Astrocyte (in vitro differentiated cells and primary cell): ENCODE data around the gene GALK2. TPM values are rescaled to one million over a fixed set of nuclear protein-coding genes. Genes with fewer than 3 reads are reported as not detected.
"Not testable (repeated sequence)": the region's sequence is repeated elsewhere in the genome, so short reads cannot be mapped to it uniquely, and the experiment has no call there.

Source experiments
- DNase-seq: peaks from one replicate; pipeline ENCODE4 v3.0.0-alpha.2; 2010; ENCODE audit warnings: low read depth
- FAIRE-seq: peaks from 2 replicates; lab custom pipeline; 2011; peaks lifted over from hg19 to GRCh38; lab: Jason Lieb, UNC
- H2AFZ ChIP-seq: 2 replicates; pipeline ENCODE4 v1.6.0; 2012; ENCODE audit warnings: low read depth, low read length, inconsistent platforms
- H3K27ac ChIP-seq: 2 replicates; pipeline ENCODE4 v1.5.1; 2011; ENCODE audit warnings: low read depth, low read length, inconsistent platforms
- H3K27me3 ChIP-seq: 2 replicates; pipeline ENCODE4 v1.6.0; 2011; ENCODE audit warnings: low read length, inconsistent platforms; ENCODE audit not compliant: insufficient read depth
- H3K36me3 ChIP-seq: 2 replicates; pipeline ENCODE4 v1.5.1; 2011; ENCODE audit warnings: low read length, inconsistent platforms; ENCODE audit not compliant: insufficient read depth
- H3K4me1 ChIP-seq: 2 replicates; pipeline ENCODE4 v1.5.1; 2011; ENCODE audit warnings: low read length, inconsistent platforms; ENCODE audit not compliant: insufficient read depth
- H3K4me2 ChIP-seq: 2 replicates; pipeline ENCODE4 v1.6.0; 2012; ENCODE audit warnings: low read length, inconsistent platforms
- H3K4me3 ChIP-seq: 2 replicates; pipeline ENCODE4 v1.5.1; 2011; ENCODE audit warnings: low read depth, mild to moderate bottlenecking, low read length, inconsistent platforms; ENCODE audit not compliant: insufficient read depth
- H3K79me2 ChIP-seq: 2 replicates; pipeline ENCODE4 v1.6.0; 2012; ENCODE audit warnings: mild to moderate bottlenecking, low read length, inconsistent platforms; ENCODE audit not compliant: insufficient read depth
- H3K9ac ChIP-seq: 2 replicates; pipeline ENCODE4 v1.6.0; 2012; ENCODE audit warnings: mild to moderate bottlenecking, low read length, inconsistent platforms
- H3K9me3 ChIP-seq: 2 replicates; pipeline ENCODE4 v1.5.1; 2012; ENCODE audit warnings: low read depth, mild to moderate bottlenecking, low read length, inconsistent platforms; ENCODE audit not compliant: insufficient read depth
- H4K20me1 ChIP-seq: 2 replicates; pipeline ENCODE4 v1.6.0; 2012; ENCODE audit warnings: low read length, inconsistent platforms; ENCODE audit not compliant: insufficient read depth
- H3K27ac Mint-ChIP-seq: one replicate; pipeline ENCODE4 v1.8.0; 2021; ENCODE audit warnings: mild to moderate bottlenecking, mixed read lengths; ENCODE audit not compliant: unreplicated experiment
- H3K27me3 Mint-ChIP-seq: one replicate; pipeline ENCODE4 v1.8.0; 2021; ENCODE audit warnings: low read depth, mixed read lengths; ENCODE audit not compliant: unreplicated experiment
- H3K36me3 Mint-ChIP-seq: one replicate; pipeline ENCODE4 v1.8.0; 2021; ENCODE audit warnings: low read depth, mixed read lengths; ENCODE audit not compliant: unreplicated experiment
- H3K4me1 Mint-ChIP-seq: one replicate; pipeline ENCODE4 v1.8.0; 2021; ENCODE audit warnings: low read depth, mixed read lengths; ENCODE audit not compliant: unreplicated experiment
- H3K4me3 Mint-ChIP-seq: one replicate; pipeline ENCODE4 v1.8.0; 2021; ENCODE audit warnings: mild to moderate bottlenecking, moderate library complexity, mixed read lengths; ENCODE audit not compliant: unreplicated experiment
- H3K9me3 Mint-ChIP-seq: one replicate; pipeline ENCODE4 v1.8.0; 2021; ENCODE audit warnings: mild to moderate bottlenecking, mixed read lengths; ENCODE audit not compliant: unreplicated experiment
- EZH2 ChIP-seq: IDR thresholded peaks from 2 replicates; pipeline ENCODE4 v1.6.1; 2012; ENCODE audit warnings: mild to moderate bottlenecking, low read length, inconsistent platforms; ENCODE audit not compliant: insufficient read depth
- total RNA-seq: library from RNA; stranded (reverse); gene quantifications from 2 replicates; pipeline ENCODE4 v1.2.1, GENCODE V29; 2021
- TF ChIP-seq, protein P1 (sequence below): IDR thresholded peaks from 2 replicates; pipeline ENCODE4 v1.5.1; 2011; ENCODE audit warnings: low read depth, mild to moderate bottlenecking, inconsistent platforms, low read length, moderate library complexity; ENCODE audit not compliant: insufficient read depth

The GALK2 gene
- total RNA-seq, 1 donor from 2014 or later = 21.4 TPM

DNA sequence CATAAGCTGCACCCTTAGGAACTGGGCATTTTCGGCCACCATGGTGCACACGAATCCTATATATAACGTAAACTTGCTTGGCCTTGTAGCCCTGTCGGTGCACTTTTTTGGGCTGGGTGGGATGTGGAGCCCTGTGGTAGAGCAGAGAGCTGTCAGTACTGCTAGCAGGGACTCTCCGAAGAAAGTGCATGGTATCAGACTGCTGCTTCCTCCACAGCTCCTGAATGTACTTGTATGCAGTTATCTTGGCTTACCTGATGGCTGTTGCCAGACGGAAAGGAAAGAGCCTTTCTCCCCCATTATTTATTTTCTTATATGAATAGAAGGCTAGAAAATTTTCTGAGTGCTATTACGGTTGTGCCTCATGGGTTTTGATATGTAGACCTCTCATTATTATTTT is 8.4 kb downstream of the GALK2 start:
- H3K36me3 ChIP-seq = no peaks in the 10 kb centered on the region
- H3K79me2 ChIP-seq = peaks cover 31% of the 10 kb centered on the region
- H3K4me1 ChIP-seq = no peaks in the 10 kb centered on the region
- no peak for TF ChIP-seq EZH2
- TF ChIP-seq, protein P1, sequence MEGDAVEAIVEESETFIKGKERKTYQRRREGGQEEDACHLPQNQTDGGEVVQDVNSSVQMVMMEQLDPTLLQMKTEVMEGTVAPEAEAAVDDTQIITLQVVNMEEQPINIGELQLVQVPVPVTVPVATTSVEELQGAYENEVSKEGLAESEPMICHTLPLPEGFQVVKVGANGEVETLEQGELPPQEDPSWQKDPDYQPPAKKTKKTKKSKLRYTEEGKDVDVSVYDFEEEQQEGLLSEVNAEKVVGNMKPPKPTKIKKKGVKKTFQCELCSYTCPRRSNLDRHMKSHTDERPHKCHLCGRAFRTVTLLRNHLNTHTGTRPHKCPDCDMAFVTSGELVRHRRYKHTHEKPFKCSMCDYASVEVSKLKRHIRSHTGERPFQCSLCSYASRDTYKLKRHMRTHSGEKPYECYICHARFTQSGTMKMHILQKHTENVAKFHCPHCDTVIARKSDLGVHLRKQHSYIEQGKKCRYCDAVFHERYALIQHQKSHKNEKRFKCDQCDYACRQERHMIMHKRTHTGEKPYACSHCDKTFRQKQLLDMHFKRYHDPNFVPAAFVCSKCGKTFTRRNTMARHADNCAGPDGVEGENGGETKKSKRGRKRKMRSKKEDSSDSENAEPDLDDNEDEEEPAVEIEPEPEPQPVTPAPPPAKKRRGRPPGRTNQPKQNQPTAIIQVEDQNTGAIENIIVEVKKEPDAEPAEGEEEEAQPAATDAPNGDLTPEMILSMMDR = no peak
- no peaks in the 10 kb centered on the region for H3K27me3 ChIP-seq
- peaks cover 17% of the 10 kb centered on the region for H4K20me1 ChIP-seq
- no peak for FAIRE-seq
- H3K27ac ChIP-seq = no peak overlapping the region
- Mint-ChIP-seq H3K36me3 (peaks cover 3% of the 10 kb centered on the region), H3K4me3 (no peak overlapping the region), H3K4me1 (peaks cover 2% of the 10 kb centered on the region), H3K27ac (no peak overlapping the region), H3K9me3 (peaks cover 3% of the 10 kb centered on the region), H3K27me3 (no peaks in the 10 kb centered on the region)
- H3K9me3 ChIP-seq = no peaks in the 10 kb centered on the region
- no peak overlapping the region for H3K4me2 ChIP-seq
- H3K4me3 ChIP-seq = no peak overlapping the region
- no peak for DNase-seq
- no peak overlapping the region for H3K9ac ChIP-seq
- H2AFZ ChIP-seq = no peak overlapping the region

DNA sequence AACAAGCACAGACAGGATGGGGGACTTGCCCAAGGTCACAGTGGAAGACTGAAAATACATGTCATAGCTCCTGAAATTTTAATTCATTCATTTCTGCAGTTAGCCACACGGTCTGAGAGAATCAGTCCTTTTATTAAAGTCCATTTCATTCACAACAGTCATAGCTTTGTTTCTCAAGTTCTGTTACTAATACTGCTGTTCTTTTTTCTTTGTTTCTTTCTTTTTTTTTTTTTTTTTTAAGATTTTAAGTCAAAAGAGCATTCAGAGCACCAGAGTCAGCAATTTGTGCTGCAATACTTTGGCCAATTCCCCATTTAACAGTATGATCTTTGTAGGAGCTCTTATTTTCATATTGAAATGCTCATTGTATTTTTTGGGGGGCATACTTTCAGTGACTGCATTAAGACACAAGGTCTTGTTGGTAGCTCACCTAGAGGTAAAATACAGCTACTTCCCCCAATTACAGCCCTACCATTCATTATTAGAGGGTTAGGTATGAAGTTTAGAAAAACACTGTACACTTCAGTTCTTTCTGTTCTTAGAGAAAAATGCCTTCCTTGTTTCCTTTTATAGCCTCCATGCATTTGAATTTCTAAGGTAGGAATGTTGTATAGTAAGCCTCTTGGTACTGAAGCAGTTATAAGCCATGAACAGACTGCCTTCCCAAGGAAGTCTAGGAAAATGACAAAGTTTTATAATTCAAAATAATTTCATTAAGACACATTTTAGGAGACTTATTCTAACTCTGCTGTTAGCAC is 9.6 kb downstream of the GALK2 start:
- Mint-ChIP-seq H3K4me1 (peaks cover 2% of the 10 kb centered on the region), H3K9me3 (peaks cover 3% of the 10 kb centered on the region), H3K4me3 (no peak overlapping the region), H3K27ac (no peak overlapping the region), H3K27me3 (no peaks in the 10 kb centered on the region), H3K36me3 (peaks cover 3% of the 10 kb centered on the region)
- peaks cover 17% of the 10 kb centered on the region for H4K20me1 ChIP-seq
- peaks cover 34% of the 10 kb centered on the region for H3K79me2 ChIP-seq
- no peak for TF ChIP-seq EZH2
- TF ChIP-seq, protein P1 = no peak
- H3K9me3 ChIP-seq = no peaks in the 10 kb centered on the region
- H3K4me1 ChIP-seq = no peaks in the 10 kb centered on the region
- H3K27ac ChIP-seq = no peak overlapping the region
- no peak overlapping the region for H3K9ac ChIP-seq
- FAIRE-seq (no peak), DNase-seq (no peak)
- no peak overlapping the region for H3K4me3 ChIP-seq
- H3K27me3 ChIP-seq = no peaks in the 10 kb centered on the region
- H3K4me2 ChIP-seq = no peak overlapping the region
- H2AFZ ChIP-seq = no peak overlapping the region
- H3K36me3 ChIP-seq = no peaks in the 10 kb centered on the region

DNA sequence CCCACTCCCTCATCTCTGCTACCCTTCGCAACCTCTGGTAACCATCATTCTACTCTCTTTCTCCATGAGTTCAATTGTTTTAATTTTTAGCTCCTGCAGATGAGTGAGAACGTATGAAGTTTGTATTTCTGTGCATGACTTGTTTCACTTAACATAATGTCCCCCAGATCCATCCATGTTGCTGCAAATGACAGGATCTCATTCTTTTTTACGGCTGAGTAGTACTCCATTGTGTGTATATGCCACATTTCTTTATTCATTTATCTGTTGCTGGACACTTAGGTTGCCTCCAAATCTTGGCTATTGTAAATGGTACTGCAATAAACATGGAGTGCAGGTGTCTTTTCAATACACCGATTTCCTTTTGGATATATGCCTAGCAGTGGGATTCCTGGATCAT is 12.1 kb downstream of the GALK2 start:
- DNase-seq (no peak), FAIRE-seq (no peak)
- Histone ChIP-seq H3K4me1 (no peaks in the 10 kb centered on the region), H3K27ac (no peak overlapping the region), H3K9ac (no peak overlapping the region), H3K27me3 (no peaks in the 10 kb centered on the region), H3K79me2 (peaks cover 35% of the 10 kb centered on the region), H3K4me2 (no peak overlapping the region), H3K9me3 (no peaks in the 10 kb centered on the region), H4K20me1 (peaks cover 33% of the 10 kb centered on the region), H2AFZ (no peak overlapping the region), H3K36me3 (no peaks in the 10 kb centered on the region), H3K4me3 (no peak overlapping the region)
- Mint-ChIP-seq H3K36me3 (no peaks in the 10 kb centered on the region), H3K9me3 (no peaks in the 10 kb centered on the region), H3K27me3 (no peaks in the 10 kb centered on the region), H3K4me1 (peaks cover 3% of the 10 kb centered on the region), H3K4me3 (no peak overlapping the region), H3K27ac (no peak overlapping the region)
- TF ChIP-seq, protein P1 = no peak
- no peak for TF ChIP-seq EZH2

DNA sequence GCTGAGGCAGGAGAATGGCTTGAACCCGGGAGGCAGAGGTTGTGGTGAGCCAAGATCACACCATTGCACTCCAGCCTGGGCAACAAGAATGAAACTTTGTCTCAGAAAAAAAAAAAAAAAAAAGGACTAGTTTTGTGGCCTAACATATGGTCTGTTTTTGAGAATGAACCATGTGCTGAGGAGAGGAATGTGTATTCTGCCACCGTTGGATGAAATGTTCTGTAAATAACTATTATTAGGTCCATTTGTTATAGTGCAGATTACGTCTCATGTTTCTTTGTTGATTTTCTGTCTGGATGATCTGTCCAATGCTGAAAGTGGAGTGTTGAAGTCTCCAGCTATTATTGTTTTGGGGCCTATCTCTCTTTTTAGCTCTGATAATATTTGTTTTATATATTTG is 13.7 kb downstream of the GALK2 start:
- not testable (repeated sequence) for H3K36me3 Mint-ChIP-seq, H3K4me2 ChIP-seq, H3K4me1 Mint-ChIP-seq, H3K27ac ChIP-seq, H3K27me3 ChIP-seq, H3K36me3 ChIP-seq, H3K4me3 ChIP-seq, H3K9me3 ChIP-seq, H3K27me3 Mint-ChIP-seq, H3K9me3 Mint-ChIP-seq, H3K4me3 Mint-ChIP-seq, H2AFZ ChIP-seq, DNase-seq, H3K4me1 ChIP-seq, FAIRE-seq, H3K9ac ChIP-seq, H3K27ac Mint-ChIP-seq
- peaks cover 46% of the 10 kb centered on the region for H3K79me2 ChIP-seq
- peaks cover 45% of the 10 kb centered on the region for H4K20me1 ChIP-seq
